ENCODE measurements around the gene PTPRN2.
"Not testable (repeated sequence)": the region's sequence is repeated elsewhere in the genome, so short reads cannot be mapped to it uniquely, and the experiment has no call there.

The PTPRN2 gene

DNA sequence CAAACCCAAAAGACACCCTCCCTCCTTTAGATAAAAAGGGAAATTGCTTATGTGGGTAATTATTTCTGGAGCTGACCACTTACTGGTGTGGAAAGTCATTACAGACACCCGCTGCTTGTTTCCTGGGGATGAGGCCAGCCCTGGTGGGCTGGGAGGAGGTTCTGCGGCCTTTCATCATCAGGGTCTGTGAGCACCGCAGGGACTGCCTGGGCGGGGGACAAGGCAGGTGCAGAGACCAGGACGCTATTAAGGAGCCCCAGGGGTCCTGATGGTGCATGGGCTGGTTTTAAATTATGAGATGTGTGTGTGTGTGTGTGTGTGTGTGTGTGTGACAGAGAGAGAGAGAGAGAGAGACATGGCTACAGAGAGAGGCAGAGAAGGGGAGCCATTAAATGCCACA is 1079.6 kb downstream of the PTPRN2 start:
- peaks cover 16% of the 10 kb centered on the region for H3K4me1 Mint-ChIP-seq
- no peaks in the 10 kb centered on the region for H3K27me3 Mint-ChIP-seq
- peak overlapping the region; percentile 46 for H3K27ac Mint-ChIP-seq
- H3K4me3 Mint-ChIP-seq: no peak overlapping the region
- H3K9me3 Mint-ChIP-seq: no peaks in the 10 kb centered on the region
- peaks cover 12% of the 10 kb centered on the region for H3K36me3 Mint-ChIP-seq

DNA sequence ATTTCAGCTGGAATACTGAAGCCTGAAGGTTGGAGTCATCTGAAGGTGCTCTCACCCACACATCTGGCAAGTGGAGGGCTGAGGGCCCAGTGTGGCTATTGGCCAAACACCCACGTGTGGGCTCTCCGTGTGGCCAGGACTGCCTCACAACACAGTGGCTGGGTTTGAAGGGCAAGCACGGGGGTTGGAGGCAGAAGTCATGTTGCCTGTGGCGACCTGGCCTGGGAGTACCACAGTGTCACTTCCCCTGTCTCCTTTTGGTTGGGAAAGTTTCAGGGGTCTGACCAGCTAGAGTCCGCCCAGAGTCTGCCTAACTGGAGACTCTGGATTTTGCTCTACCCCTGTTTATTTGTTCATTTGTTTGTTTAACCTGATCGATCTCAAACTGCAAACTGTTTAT is 1081.4 kb downstream of the PTPRN2 start:
- Mint-ChIP-seq H3K27ac (no peak overlapping the region), H3K36me3 (peaks cover 12% of the 10 kb centered on the region), H3K27me3 (no peaks in the 10 kb centered on the region), H3K9me3 (no peaks in the 10 kb centered on the region), H3K4me3 (no peak overlapping the region), H3K4me1 (peaks cover 31% of the 10 kb centered on the region)

DNA sequence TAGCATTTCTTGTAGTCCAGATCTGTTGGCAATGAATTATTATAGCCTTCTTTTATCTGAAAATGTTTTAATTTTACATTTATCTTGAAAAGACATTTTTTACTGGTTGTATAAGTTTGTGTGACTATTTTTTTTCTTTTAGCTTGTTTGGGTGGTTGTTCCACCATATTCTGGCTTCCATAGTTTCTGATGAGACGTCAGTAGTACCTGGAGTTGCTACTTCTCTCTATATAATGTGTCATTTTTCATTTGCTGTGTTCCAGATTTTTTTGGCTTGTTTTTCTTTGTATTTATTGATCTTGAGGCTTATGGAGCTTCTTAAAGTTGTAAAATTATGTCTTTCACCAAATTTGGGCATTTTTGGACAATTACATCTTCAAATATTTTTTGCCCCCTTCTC is 1082.0 kb downstream of the PTPRN2 start:
- no peak overlapping the region for H3K4me3 Mint-ChIP-seq
- no peak overlapping the region for H3K27ac Mint-ChIP-seq
- peaks cover 12% of the 10 kb centered on the region for H3K36me3 Mint-ChIP-seq
- H3K4me1 Mint-ChIP-seq: peaks cover 31% of the 10 kb centered on the region
- no peaks in the 10 kb centered on the region for H3K27me3 Mint-ChIP-seq
- no peaks in the 10 kb centered on the region for H3K9me3 Mint-ChIP-seq

DNA sequence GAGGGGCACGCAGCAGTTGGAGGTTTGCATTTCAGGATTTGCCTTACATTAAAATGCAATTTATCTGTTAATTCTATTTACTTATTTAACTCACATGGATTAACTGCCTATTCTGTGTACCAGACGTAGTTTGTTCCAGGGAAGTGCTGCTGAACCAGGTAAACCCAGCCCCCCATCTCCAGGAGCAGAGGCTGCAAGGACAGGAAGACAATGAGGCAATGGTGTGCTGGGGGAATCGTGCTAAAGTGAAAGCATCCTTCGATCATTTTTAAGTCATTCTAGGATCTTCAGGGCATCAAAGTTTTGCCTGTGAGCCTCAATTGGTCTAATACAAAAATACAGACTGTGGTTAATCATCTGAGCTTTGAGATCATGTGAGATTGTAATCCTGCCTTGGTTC is 1084.4 kb downstream of the PTPRN2 start:
- Mint-ChIP-seq H3K4me1 (peaks cover 31% of the 10 kb centered on the region), H3K27me3 (no peaks in the 10 kb centered on the region), H3K9me3 (no peaks in the 10 kb centered on the region), H3K4me3 (peak overlapping the region; percentile 85), H3K36me3 (peaks cover 12% of the 10 kb centered on the region), H3K27ac (peak overlapping the region; percentile 92)

DNA sequence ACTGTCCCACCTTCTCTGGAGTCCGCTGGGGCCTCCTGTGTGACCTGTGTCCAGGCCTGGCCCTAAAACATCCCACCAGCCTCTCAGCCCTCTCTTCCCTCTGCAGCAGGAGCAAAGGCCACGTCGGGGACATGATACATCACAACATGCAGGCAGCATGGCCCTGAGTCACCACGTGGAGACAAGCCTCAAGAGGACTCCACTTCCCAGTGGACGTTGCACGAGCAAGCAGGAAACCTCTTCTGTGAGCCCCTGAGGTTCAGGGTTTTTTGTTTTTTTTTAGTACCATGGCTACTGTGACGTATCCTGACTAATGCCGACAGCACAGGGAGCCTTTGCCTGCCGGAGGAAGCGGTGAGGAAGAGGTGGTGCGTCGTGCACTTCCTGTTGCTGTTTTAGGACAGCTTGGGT is 1084.9 kb downstream of the PTPRN2 start:
- Mint-ChIP-seq H3K4me3 (peak overlapping the region; percentile 85), H3K4me1 (peaks cover 31% of the 10 kb centered on the region), H3K9me3 (no peaks in the 10 kb centered on the region), H3K36me3 (peaks cover 12% of the 10 kb centered on the region), H3K27me3 (no peaks in the 10 kb centered on the region), H3K27ac (peak overlapping the region; percentile 92)

DNA sequence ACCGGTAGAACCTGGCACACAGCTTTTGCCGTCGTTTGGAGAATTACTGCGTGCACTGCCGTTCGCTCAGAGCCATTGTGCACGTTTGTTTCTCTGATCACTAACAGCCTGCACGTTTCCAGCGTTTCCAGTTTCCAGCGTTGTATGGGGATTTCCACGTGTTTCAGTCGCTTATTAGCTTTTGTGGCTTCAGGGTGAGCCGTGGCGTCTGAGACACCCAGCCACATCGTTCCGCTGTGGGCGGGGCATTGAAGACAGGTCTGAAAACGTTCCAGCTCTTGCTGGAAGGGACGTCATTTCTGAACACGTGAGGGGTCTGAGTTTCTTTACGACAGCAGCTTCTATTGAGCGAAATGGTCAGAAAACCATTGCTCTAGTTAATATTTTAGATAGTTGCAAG is 1086.0 kb downstream of the PTPRN2 start:
- Mint-ChIP-seq H3K4me3 (peak overlapping the region; percentile 19), H3K4me1 (peaks cover 32% of the 10 kb centered on the region)

DNA sequence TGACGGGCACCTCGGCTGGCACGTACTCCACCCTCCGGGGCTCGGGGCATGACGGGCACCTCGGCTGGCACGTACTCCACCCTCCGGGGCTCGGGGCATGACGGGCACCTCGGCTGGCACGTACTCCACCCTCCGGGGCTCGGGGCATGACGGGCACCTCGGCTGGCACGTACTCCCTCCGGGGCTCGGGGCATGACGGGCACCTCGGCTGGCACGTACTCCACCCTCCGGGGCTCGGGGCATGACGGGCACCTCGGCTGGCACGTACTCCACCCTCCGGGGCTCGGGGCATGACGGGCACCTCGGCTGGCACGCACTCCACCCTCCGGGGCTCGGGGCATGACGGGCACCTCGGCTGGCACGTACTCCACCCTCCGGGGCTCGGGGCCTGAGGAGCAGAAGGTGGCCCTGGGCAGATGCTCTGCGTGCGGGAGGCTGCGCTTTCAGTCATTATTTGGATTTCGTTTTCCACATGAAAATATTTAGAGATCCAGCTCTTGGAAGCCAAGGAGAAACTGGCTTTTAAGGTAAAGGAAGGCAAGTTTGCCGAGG is 1086.6 kb downstream of the PTPRN2 start:
- not testable (repeated sequence) for H3K27me3 Mint-ChIP-seq, H3K36me3 Mint-ChIP-seq, H3K4me3 Mint-ChIP-seq, H3K27ac Mint-ChIP-seq, H3K9me3 Mint-ChIP-seq
- peaks cover 37% of the 10 kb centered on the region for H3K4me1 Mint-ChIP-seq

More for the DNA sequence above, 1086.0 kb downstream of the PTPRN2 start:
- H3K9me3 Mint-ChIP-seq: no peaks in the 10 kb centered on the region
- peaks cover 9% of the 10 kb centered on the region for H3K36me3 Mint-ChIP-seq
- no peaks in the 10 kb centered on the region for H3K27me3 Mint-ChIP-seq
- no peak overlapping the region for H3K27ac Mint-ChIP-seq

DNA sequence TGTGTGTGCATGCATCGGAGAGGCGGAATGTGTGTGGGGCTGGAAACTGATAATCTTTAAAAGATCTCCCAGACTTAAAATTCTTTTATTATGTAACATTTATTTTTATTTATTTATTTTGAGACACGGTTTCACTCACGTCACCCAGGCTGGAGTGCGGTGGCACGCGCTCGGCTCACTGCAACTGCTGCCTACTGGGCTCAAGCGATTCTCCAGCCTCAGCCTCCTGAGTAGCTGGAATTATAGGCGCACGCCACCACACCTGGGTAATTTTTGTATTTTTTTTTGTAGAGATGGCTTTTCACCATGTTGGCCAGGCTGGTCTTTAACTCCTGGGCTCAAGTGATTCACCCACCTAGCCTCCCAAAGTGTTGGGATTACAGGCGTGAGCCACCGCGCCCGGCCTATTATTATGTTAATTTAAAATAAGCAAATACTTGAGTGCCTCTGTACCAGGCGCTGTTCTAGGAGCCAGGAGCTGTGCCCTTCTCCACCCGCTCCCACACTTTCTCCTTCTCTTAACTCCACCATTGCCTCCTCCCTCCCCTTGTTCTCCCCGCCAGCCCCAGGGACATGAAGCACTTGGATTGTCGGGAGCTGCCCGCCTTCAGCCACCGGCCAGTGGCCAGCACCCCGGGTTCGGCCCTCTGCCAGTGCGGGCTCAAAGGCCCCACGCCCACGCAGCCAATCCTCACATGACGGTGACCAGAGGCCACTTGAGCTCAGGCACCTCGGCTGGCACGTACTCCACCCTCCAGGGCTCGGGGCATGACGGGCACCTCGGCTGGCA is 1087.3 kb downstream of the PTPRN2 start:
- H3K27me3 Mint-ChIP-seq: no peaks in the 10 kb centered on the region
- H3K27ac Mint-ChIP-seq: no peak overlapping the region
- H3K4me3 Mint-ChIP-seq: no peak overlapping the region
- H3K36me3 Mint-ChIP-seq: peaks cover 1% of the 10 kb centered on the region
- peaks cover 41% of the 10 kb centered on the region for H3K4me1 Mint-ChIP-seq
- no peaks in the 10 kb centered on the region for H3K9me3 Mint-ChIP-seq

DNA sequence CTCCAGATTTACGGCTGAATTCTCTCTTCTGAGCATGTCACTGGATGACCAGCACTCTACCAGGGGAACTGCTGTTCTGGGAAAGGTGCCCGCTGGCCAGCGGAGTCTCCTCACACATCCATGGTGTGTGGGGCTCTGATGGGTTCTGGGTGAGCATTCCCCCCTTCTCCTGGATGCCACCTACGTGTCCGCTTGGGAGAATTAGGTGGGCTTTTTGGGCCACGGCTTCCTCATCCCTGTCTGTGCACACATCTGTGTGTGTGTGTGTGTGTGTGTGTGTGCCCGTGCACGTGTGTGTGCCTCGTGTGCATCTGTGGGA is 1087.8 kb downstream of the PTPRN2 start:
- H3K4me1 Mint-ChIP-seq: peaks cover 46% of the 10 kb centered on the region
- H3K36me3 Mint-ChIP-seq: no peaks in the 10 kb centered on the region
- H3K4me3 Mint-ChIP-seq: no peak overlapping the region
- H3K27me3 Mint-ChIP-seq: no peaks in the 10 kb centered on the region
- no peaks in the 10 kb centered on the region for H3K9me3 Mint-ChIP-seq
- H3K27ac Mint-ChIP-seq: no peak overlapping the region

DNA sequence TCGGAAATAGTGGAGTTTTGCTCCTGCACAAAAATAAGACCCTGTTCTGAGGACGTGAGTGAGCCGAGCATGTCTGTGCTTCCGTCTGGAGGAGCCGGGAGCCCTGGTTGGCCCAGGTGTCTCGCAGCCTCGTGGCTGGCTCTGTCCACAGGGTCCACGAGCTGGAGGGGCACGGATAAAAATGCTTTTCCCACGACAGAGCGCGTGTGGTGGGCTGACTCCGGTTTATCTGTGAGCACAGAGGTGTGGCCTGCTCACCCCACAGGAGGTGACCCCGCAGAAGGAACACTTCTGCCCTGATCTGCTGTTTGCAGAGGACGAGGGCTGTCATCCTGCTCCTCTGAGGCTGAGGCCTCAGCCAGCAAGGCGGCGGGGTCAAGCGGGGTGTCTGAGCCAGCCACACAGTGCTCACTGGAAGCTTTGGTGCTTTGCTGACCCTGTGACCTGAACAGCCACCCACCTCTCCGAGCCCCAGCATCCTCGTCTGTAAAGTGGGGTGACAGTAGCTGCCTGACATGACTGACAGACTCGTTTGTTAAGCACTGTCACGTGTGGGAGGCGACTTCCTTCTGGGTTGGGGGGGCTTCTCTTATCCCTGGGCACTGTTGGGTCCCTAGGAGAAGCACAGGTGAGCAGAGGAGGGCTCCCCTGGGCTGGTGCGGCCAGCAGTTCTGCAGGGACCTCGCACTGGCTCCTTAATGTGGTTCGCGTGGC is 1088.3 kb downstream of the PTPRN2 start:
- H3K4me1 Mint-ChIP-seq: peaks cover 46% of the 10 kb centered on the region

DNA sequence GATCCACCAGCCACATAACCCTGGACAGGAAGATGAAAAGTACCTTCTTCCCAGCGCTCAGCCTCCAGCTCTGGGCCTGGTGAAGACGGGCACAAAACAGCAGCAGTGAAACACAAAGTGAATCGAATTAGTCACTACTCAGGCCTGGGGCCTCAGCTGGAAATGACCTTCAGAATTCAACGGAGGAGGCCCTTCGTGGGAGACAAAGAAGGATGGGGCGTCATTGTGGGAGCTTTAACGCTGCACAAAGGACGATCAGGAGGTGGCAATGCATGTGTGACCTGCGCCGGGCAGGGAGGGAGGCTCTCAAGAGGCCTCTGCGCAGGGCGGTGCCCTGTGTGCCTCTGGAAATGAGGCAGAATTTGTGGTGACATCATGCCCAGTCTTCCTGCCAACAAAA is 1089.0 kb downstream of the PTPRN2 start:
- Mint-ChIP-seq H3K9me3 (no peaks in the 10 kb centered on the region), H3K4me3 (no peak overlapping the region), H3K36me3 (peaks cover 2% of the 10 kb centered on the region), H3K4me1 (peaks cover 46% of the 10 kb centered on the region), H3K27ac (no peak overlapping the region), H3K27me3 (no peaks in the 10 kb centered on the region)

More for the DNA sequence above, 1088.3 kb downstream of the PTPRN2 start:
- H3K27ac Mint-ChIP-seq: no peak overlapping the region
- no peaks in the 10 kb centered on the region for H3K36me3 Mint-ChIP-seq
- H3K27me3 Mint-ChIP-seq: no peaks in the 10 kb centered on the region
- H3K9me3 Mint-ChIP-seq: no peaks in the 10 kb centered on the region
- H3K4me3 Mint-ChIP-seq: no peak overlapping the region

DNA sequence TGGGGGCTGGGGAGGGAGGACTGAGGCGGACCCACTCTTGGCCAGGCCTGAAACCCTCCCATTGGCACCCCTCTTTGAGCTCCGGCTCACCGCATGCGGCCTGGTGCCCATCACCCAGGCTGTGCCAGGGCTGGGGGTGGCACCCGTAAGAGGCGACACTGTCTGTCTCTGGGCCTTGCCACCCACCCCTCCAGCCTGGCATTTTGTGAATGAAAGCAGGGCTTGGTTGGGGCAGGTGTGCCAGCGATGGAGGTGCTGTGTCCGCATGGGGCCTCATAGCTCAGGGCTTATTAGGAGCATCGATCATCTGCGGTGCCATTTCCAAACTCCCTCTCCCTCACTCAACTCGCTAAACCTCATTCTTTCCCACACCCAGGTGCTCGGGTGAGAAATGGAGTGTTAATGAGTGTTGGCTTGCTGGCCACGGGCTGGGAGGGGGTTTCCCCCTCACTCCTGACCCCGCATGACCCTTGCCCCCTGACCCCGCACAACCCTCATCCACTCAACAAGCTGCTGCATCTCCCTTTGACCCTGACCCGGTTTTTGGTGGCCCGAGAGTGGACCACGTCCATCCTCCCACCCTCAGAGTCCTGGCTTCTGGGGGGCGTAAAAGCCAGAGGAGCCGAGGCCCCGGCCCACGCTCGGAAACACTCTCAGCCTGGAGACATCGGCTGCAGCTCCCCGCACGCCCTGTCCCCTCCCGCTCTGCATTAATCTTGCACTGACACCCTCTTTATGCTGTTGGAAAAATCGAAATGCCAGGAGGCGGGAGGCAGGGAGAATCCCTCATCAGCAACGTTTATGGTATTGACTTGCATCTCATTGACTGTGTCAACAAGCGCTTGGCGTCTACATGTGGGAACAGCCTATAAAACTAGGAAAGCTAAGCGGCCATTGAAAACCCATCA is 1089.6 kb downstream of the PTPRN2 start:
- H3K27ac Mint-ChIP-seq: no peak overlapping the region
- no peaks in the 10 kb centered on the region for H3K9me3 Mint-ChIP-seq
- peaks cover 2% of the 10 kb centered on the region for H3K36me3 Mint-ChIP-seq
- H3K27me3 Mint-ChIP-seq: no peaks in the 10 kb centered on the region
- no peak overlapping the region for H3K4me3 Mint-ChIP-seq
- H3K4me1 Mint-ChIP-seq: peaks cover 39% of the 10 kb centered on the region

DNA sequence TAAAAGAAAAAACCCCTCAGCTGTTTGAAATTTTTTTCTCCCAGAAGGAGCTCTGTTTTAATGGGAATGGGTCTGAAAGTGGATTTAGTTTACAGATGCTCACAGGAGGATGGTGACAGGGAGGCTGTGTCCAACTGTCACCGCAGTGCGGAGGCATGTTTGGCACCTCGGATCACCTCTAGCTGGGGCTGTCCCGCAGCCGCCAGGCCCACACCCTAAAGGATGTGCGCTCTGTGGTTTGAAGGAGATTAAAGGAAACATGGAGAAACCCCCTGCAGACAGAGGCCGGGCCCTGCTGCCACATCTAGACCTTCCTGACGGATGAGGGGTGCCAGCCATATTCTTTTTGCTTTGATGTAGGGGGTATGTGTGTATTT is 1090.3 kb downstream of the PTPRN2 start:
- Mint-ChIP-seq H3K4me3 (no peak overlapping the region), H3K36me3 (peaks cover 2% of the 10 kb centered on the region), H3K9me3 (no peaks in the 10 kb centered on the region), H3K27me3 (no peaks in the 10 kb centered on the region), H3K27ac (peak overlapping the region; percentile 62), H3K4me1 (peaks cover 38% of the 10 kb centered on the region)

DNA sequence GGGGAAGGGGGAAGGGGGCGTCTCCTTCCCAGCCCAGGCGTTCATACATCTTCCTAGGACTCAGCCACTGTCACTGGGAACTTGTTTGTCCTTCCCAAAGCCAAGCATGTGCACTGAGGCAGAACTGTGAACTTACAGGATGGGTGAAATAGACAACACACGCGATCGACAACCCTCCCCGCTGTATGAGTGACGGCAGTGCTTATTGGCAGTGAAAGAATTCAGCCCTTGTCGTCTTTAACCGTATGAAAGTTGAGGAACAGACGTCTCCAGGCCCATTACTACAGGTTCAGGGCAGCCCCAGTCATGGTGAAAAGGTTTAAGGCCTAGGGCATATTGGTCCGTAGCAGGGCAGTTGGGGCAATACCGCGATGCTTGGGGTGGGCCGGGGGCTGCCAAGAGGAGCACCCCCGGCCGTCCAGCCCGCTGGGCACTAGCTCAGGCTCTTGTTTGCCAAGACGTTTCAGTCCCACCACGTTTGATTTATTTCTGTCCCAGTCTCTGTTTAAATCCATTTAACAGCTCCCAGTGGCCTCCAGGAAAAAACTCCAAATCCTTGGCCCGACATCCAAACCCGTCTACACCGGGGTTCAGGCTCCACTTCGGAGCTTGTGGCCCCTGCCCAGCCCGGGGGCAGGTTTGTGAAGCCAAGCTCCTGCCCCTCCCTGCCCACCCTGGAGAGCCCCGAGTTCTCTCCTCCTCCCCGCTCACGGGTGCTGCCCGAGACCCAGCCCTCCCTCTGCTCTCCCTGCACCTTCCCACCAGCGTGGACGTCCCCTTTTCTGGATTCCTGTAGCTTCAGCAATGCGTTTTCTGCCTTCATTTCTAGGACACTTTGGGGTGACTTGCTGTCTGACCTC is 1091.0 kb downstream of the PTPRN2 start:
- Mint-ChIP-seq H3K9me3 (no peaks in the 10 kb centered on the region), H3K27ac (no peak overlapping the region), H3K27me3 (no peaks in the 10 kb centered on the region), H3K4me1 (peaks cover 36% of the 10 kb centered on the region), H3K4me3 (no peak overlapping the region), H3K36me3 (peaks cover 2% of the 10 kb centered on the region)

DNA sequence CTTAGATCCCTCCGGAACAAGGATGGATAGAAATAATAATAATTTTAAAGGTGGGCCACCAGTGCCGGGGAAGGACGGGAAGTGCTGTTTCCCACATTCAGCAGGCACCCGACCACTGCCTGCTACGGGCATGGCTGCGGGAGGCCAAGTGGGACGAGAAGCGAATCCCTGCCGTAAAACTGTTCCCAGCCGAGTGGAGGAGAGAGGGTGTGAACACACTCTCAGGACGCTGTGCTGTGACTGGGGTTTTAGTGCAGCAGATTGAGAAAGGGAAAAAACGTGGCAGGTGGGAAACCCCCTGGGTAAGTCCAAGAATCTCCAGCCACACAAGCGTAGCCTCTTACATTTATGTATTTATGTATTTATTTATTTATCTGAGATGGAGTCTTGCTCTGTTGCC is 1092.0 kb downstream of the PTPRN2 start:
- H3K9me3 Mint-ChIP-seq: no peaks in the 10 kb centered on the region
- peaks cover 2% of the 10 kb centered on the region for H3K36me3 Mint-ChIP-seq
- H3K27me3 Mint-ChIP-seq: no peaks in the 10 kb centered on the region
- H3K27ac Mint-ChIP-seq: no peak overlapping the region
- no peak overlapping the region for H3K4me3 Mint-ChIP-seq
- peaks cover 44% of the 10 kb centered on the region for H3K4me1 Mint-ChIP-seq
